HFFc6 (cell line): ENCODE measurements around the gene KLHL35. TPM values are rescaled to one million over a fixed set of nuclear protein-coding genes. Genes with fewer than 3 reads are reported as not detected.

ENCODE experiments used
- DNase-seq: peaks from one replicate; pipeline ENCODE4 v3.0.0-alpha.2; 2018
- H3K27ac Mint-ChIP-seq: 2 replicates; pipeline ENCODE4 v1.8.0; 2020; ENCODE audit warnings: mild to moderate bottlenecking, mixed read lengths
- H3K27me3 Mint-ChIP-seq: 2 replicates; pipeline ENCODE4 v1.8.0; 2021; ENCODE audit warnings: mild to moderate bottlenecking, moderate library complexity, mixed read lengths; ENCODE audit not compliant: insufficient read depth
- H3K36me3 Mint-ChIP-seq: 2 replicates; pipeline ENCODE4 v1.8.0; 2021; ENCODE audit warnings: low read depth, mixed read lengths
- H3K4me1 Mint-ChIP-seq: 2 replicates; pipeline ENCODE4 v1.8.0; 2020; ENCODE audit warnings: low read depth, mixed read lengths
- H3K4me3 Mint-ChIP-seq: 2 replicates; pipeline ENCODE4 v1.8.0; 2020; ENCODE audit warnings: mild to moderate bottlenecking, moderate library complexity, mixed read lengths
- H3K9me3 Mint-ChIP-seq: 2 replicates; pipeline ENCODE4 v1.8.0; 2020; ENCODE audit warnings: mild to moderate bottlenecking, mixed read lengths
- total RNA-seq, 6 experiments: library from RNA; stranded (reverse); fragmentation: NEBNext Ultra II Directional; extraction: Animal tissue kit (Norgen Biotek cat#: 25700); gene quantifications; 2 replicates in 1 of 6; 3 replicates in 5 of 6; pipeline ENCODE4 v1.2.3, GENCODE V29; 2021
- TF ChIP-seq, protein P1 (sequence below): fragments of 200-600 bp; sonication (generic); IDR thresholded peaks from 2 replicates; pipeline ENCODE4 v1.5.0; 2021; ENCODE audit warnings: antibody characterized with exemption, mild to moderate bottlenecking

The KLHL35 gene
- total RNA-seq, 6 experiments from 2014 or later = not detected

DNA sequence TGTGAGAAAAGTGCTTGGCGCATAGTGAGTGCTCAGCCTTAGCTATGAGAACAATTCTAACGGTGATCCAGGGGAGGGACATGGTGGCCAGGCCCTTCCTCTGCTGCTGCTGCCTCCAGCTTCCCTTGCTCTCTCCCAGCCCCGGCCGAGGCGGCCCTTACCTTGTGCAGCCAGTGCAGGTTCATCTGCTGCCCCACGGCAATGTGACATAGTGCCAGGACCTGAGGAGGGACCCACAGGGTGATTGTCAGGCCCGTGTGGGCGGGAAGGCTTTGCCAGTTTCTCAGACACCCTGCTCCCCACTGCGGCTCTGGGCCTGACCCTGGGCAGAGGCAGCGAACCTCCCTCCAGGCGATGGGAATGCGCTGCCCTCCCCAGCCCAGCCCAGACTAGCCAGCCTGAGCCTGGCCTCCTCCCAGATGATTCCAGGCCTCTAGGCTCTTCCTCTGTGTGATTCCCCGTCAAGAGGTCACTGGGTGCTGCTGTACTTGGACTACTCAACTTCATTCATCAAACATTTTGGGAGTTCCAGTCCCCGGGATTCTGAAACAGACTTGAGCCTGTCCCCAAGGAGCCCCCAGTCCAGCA, 23.7 kb upstream of the KLHL35 start:
- Mint-ChIP-seq H3K4me1 (peaks cover 23% of the 10 kb centered on the region), H3K9me3 (no peaks in the 10 kb centered on the region), H3K4me3 (no peak overlapping the region), H3K27ac (no peak overlapping the region), H3K27me3 (peaks cover 25% of the 10 kb centered on the region), H3K36me3 (no peaks in the 10 kb centered on the region; the same call in 1 of the 2 replicates)
- TF ChIP-seq, protein P1, sequence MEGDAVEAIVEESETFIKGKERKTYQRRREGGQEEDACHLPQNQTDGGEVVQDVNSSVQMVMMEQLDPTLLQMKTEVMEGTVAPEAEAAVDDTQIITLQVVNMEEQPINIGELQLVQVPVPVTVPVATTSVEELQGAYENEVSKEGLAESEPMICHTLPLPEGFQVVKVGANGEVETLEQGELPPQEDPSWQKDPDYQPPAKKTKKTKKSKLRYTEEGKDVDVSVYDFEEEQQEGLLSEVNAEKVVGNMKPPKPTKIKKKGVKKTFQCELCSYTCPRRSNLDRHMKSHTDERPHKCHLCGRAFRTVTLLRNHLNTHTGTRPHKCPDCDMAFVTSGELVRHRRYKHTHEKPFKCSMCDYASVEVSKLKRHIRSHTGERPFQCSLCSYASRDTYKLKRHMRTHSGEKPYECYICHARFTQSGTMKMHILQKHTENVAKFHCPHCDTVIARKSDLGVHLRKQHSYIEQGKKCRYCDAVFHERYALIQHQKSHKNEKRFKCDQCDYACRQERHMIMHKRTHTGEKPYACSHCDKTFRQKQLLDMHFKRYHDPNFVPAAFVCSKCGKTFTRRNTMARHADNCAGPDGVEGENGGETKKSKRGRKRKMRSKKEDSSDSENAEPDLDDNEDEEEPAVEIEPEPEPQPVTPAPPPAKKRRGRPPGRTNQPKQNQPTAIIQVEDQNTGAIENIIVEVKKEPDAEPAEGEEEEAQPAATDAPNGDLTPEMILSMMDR = no peak
- DNase-seq = no peak

DNA sequence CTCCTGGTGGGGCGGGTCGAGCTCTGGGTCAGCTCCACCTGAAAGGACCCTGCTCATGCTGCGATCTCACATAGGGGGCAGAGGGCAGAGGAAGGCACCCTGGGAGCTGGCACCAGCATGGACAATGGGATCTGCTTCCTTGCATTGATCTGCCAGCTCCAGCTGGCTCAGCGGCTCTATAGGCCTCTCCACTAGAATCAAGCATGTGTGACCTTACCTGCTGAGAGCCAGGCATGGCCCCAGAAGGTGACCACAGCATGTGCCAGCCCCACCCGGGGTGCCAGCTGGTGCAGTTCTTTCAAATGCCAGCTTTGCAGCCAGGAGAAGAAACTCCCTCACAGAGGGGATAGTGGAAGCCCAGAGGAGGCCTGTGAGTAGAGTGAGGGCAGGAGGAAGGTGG, 22.0 kb upstream of the KLHL35 start:
- no peaks in the 10 kb centered on the region; the same call in 1 of the 2 replicates for H3K36me3 Mint-ChIP-seq
- TF ChIP-seq, protein P1 = no peak
- peaks cover 14% of the 10 kb centered on the region for H3K4me1 Mint-ChIP-seq
- H3K27me3 Mint-ChIP-seq = peaks cover 23% of the 10 kb centered on the region
- no peak for DNase-seq
- H3K4me3 Mint-ChIP-seq = no peak overlapping the region
- H3K27ac Mint-ChIP-seq = no peak overlapping the region
- no peaks in the 10 kb centered on the region for H3K9me3 Mint-ChIP-seq

DNA sequence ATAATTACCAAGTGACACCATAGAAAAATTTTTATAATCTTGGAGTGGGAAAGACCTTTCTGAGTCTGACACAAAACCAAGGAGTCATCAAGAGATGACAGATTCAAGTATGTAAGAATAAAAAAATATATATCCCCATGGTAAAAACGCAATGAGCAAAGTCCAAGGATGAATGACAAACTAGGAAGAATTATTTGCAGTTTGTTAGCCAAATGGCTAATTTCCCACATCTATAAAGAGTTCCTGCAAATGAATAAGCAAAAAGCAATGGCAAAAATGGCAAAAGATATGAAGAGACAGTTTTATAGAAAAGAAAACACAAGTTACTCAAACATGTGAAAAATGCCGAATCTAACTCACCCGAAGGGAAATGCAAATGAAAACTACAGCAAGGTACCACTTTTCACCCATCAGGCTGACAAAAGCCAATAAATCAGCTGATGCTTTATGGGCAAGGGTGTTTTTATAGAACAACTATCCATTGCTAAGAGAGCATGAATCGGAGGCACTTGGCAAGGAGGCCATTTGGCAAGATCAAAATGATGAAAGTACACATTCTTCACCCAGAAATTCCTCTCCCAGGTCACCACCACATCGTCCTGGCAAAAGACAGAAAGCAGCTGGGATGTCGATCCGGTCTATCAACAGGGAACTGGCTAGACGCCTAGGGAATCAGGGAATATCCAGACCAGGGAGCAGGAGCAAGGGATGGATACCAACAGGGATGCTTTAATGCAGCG, 21.1 kb upstream of the KLHL35 start:
- peaks cover 14% of the 10 kb centered on the region for H3K4me1 Mint-ChIP-seq
- no peak overlapping the region; the same call in 1 of the 2 replicates for H3K27ac Mint-ChIP-seq
- H3K9me3 Mint-ChIP-seq = no peaks in the 10 kb centered on the region

DNA sequence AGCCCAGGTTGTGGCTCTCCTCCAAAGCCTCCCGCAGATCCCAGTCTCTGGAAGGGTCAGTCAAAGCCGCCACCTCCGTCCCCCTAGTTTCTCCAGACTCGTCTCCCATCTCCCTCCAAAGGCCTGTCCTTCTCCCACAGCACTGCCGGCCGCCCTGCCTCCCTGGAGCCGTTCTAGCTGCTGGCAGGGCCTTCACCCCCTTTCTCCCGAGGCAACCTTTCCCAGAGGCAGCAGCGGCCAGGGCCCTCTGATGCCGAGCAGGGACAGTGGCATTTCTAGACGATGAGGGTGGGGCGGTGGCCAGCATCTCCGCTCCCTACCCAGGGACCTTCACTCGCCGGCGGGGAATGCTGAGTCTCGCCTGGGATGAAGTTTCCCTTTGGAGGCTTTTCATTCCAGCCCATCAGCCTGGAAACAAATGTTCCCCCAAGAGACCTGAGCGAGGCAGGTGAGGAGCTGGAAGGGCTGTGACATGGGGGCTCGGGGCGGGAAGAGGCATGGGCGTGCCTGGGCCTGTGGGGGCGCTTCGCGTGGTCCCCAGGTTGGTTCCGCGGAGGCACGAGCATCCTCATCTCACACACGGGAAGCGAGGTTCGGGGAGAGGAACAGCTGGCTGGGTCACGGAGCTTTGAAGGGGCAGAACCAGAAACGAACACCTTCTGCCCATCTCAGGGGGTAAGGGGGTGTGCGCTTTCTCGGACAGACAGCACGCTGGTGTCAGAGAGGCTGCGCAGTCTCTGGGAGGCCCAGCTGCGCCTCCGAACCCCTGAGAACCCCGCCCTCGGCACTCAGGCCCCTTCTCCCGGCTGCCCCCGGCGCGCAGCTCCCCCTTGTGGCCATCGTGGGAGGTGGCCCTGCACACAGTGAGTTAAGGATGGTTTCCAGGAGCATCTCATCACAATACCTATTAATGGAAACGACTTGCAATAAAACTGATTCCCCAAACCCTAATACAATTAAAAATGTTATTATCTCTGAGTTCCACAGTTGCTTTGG, 18.1 kb upstream of the KLHL35 start:
- Mint-ChIP-seq H3K4me1 (peaks cover 14% of the 10 kb centered on the region), H3K9me3 (no peaks in the 10 kb centered on the region), H3K27me3 (peaks cover 25% of the 10 kb centered on the region), H3K36me3 (no peaks in the 10 kb centered on the region; the same call in 1 of the 2 replicates), H3K27ac (no peak overlapping the region), H3K4me3 (no peak overlapping the region)
- TF ChIP-seq, protein P1 = peak; percentile 83
- DNase-seq = no peak

More for the DNA sequence above, 21.1 kb upstream of the KLHL35 start:
- Mint-ChIP-seq H3K36me3 (no peaks in the 10 kb centered on the region; the same call in 1 of the 2 replicates), H3K27me3 (peaks cover 24% of the 10 kb centered on the region), H3K4me3 (peak overlapping the region; percentile 25; the same call in 1 of the 2 replicates)
- DNase-seq = peak; percentile 54
- TF ChIP-seq, protein P1 = no peak

DNA sequence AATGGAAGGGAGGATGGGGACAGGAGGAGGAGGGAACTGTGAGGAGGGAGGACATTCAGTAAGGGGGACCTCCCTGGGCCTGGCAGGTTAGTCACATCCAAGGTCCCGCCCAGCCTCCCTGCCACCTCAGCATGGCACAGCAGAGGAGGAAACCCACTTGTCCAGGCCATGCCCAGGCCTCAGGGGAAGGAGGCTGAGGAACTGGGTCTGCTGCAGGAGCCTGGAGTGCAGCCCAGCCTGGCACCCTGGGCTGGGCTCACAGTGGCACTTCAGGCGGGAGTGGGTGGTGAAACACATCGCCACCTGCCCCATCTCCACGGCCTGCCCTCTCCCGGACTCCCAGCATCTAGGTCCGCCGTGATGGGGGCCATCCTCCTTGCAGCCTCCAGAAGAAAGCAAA, 17.2 kb upstream of the KLHL35 start:
- no peak for DNase-seq
- Mint-ChIP-seq H3K27me3 (peaks cover 18% of the 10 kb centered on the region), H3K9me3 (no peaks in the 10 kb centered on the region), H3K4me3 (no peak overlapping the region), H3K27ac (no peak overlapping the region), H3K4me1 (peaks cover 14% of the 10 kb centered on the region), H3K36me3 (no peaks in the 10 kb centered on the region; the same call in 1 of the 2 replicates)
- TF ChIP-seq, protein P1 = no peak
